MM.1S (cell line): ENCODE measurements around the gene LEMD3.

Experiments
- EZH2 ChIP-seq: fragments of 300-600 bp; sonication (generic); optimal IDR thresholded peaks from 2 replicates; pipeline ENCODE3; 2017; ENCODE audit warnings: low read depth, mild to moderate bottlenecking, antibody characterized with exemption, low read length, mixed read lengths
- TF ChIP-seq, protein P1 (sequence below): fragments of 300-600 bp; sonication (generic); IDR thresholded peaks from 2 replicates; pipeline ENCODE4 v1.5.1; 2016; ENCODE audit warnings: antibody characterized with exemption, low read length, mixed read lengths

DNA sequence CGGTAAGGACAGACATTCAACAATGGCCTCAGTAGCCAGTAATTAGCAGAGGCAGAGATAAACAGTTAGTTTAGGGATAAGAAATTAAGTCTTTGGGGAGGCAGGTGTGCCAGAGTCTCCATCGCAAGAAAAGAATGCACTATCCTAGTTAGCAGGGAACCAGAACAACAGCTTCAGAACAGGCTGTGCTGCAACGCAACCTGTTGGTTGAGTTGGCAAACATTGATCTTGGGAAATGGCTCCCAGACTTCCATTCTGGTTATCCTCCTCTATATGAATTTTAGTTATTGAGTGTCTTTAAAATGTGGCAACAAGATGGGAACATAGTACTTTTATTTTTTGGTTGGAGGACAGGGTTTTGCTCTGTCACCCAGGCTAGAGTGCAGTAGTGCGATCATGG, 12.3 kb upstream of the LEMD3 start:
- TF ChIP-seq, protein P1, sequence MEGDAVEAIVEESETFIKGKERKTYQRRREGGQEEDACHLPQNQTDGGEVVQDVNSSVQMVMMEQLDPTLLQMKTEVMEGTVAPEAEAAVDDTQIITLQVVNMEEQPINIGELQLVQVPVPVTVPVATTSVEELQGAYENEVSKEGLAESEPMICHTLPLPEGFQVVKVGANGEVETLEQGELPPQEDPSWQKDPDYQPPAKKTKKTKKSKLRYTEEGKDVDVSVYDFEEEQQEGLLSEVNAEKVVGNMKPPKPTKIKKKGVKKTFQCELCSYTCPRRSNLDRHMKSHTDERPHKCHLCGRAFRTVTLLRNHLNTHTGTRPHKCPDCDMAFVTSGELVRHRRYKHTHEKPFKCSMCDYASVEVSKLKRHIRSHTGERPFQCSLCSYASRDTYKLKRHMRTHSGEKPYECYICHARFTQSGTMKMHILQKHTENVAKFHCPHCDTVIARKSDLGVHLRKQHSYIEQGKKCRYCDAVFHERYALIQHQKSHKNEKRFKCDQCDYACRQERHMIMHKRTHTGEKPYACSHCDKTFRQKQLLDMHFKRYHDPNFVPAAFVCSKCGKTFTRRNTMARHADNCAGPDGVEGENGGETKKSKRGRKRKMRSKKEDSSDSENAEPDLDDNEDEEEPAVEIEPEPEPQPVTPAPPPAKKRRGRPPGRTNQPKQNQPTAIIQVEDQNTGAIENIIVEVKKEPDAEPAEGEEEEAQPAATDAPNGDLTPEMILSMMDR = no peak
- no peak for TF ChIP-seq EZH2
